Endothelial cell of umbilical vein (primary cell): ENCODE results near the gene FHOD3. TPM values are rescaled to one million over a fixed set of nuclear protein-coding genes. Genes with fewer than 3 reads are reported as not detected.

ENCODE experiments used
- BruUV-seq: library from RNA; stranded (reverse); fragments of 400-500 nt; replicated peaks from 2 replicates; lab custom pipeline; 2021; lab: Mats Ljungman, UMichigan
- CTCF ChIA-PET: fragments of 300-600, 350-600 bp; sonication (Branson Sonifier 250); formaldehyde crosslinking; loops from one replicate; lab custom pipeline; 2021; ENCODE audit warnings: antibody characterized with exemption, inconsistent platforms; lab: Charles Lee
- POLR2A ChIA-PET: fragments of 300-600, 350-600 bp; sonication (Branson Sonifier 250); formaldehyde crosslinking; loops from one replicate; lab custom pipeline; 2021; ENCODE audit warnings: antibody characterized with exemption, inconsistent platforms; lab: Charles Lee
- DNase-seq: peaks from one replicate; pipeline ENCODE4 v3.0.0-alpha.2; 2011; ENCODE audit warnings: low read depth, low spot score
- FAIRE-seq: peaks from 2 replicates; lab custom pipeline; 2011; peaks lifted over from hg19 to GRCh38; lab: Jason Lieb, UNC
- H2AFZ ChIP-seq: 2 replicates; pipeline ENCODE4 v1.6.0; 2012; ENCODE audit warnings: low read depth, low read length, control low read depth, inconsistent platforms
- H3K27ac ChIP-seq: 2 replicates; pipeline ENCODE4 v1.5.1; 2011; ENCODE audit warnings: low read depth, mild to moderate bottlenecking, control low read depth, low read length, moderate library complexity; ENCODE audit not compliant: insufficient read depth
- H3K27me3 ChIP-seq, 2 experiments: 2 replicates each; pipeline versions ENCODE4 v1.6.0 to v1.6.1; 2011; ENCODE audit warnings: low read length in 2 of 2, mixed read lengths in 1 of 2; ENCODE audit not compliant: control insufficient read depth in 2 of 2, insufficient read depth in 2 of 2
- H3K36me3 ChIP-seq, 2 experiments: 2 replicates in 1 of 2; 3 replicates in 1 of 2; pipeline ENCODE4 v1.5.1; 2011; ENCODE audit warnings: low read length in 2 of 2, mild to moderate bottlenecking in 1 of 2, moderate library complexity in 1 of 2; ENCODE audit not compliant: control insufficient read depth in 2 of 2, insufficient read depth in 2 of 2; ENCODE audit errors: extremely low read depth in 1 of 2
- H3K4me1 ChIP-seq: 3 replicates; pipeline ENCODE4 v1.5.1; 2011; ENCODE audit warnings: mild to moderate bottlenecking, low read length; ENCODE audit not compliant: control insufficient read depth, insufficient read depth; ENCODE audit errors: extremely low read depth
- H3K4me2 ChIP-seq: 2 replicates; pipeline ENCODE4 v1.6.1; 2011; ENCODE audit warnings: low read length, control low read depth, mixed read lengths; ENCODE audit not compliant: insufficient read depth
- H3K4me3 ChIP-seq, 3 experiments: fragments of 200-600 bp in 1 of 3; sonication (generic), shearing (Covaris generic) in 1 of 3; replicated peaks in 1 of 3; 2 replicates each; pipeline ENCODE4 v1.5.1; 2011 to 2016; ENCODE audit warnings: control low read depth in 3 of 3, low read length in 3 of 3, mild to moderate bottlenecking in 2 of 3, inconsistent platforms in 1 of 3, low read depth in 1 of 3, moderate library complexity in 1 of 3; ENCODE audit not compliant: insufficient read depth in 1 of 3
- H3K79me2 ChIP-seq: 2 replicates; pipeline ENCODE4 v1.6.0; 2012; ENCODE audit warnings: low read length, inconsistent platforms; ENCODE audit not compliant: control insufficient read depth, insufficient read depth
- H3K9ac ChIP-seq: replicated peaks from 2 replicates; pipeline ENCODE3; 2011; ENCODE audit warnings: low read length, control low read depth; ENCODE audit not compliant: insufficient read depth; ENCODE audit errors: extremely low read depth
- H3K9me1 ChIP-seq: replicated peaks from 3 replicates; pipeline ENCODE4 v1.6.0; 2011; ENCODE audit warnings: mild to moderate bottlenecking, low read length; ENCODE audit not compliant: control insufficient read depth, insufficient read depth; ENCODE audit errors: extremely low read depth
- H3K9me3 ChIP-seq: replicated peaks from 2 replicates; pipeline ENCODE4 v1.5.1; 2012; ENCODE audit warnings: low read length, inconsistent platforms; ENCODE audit not compliant: control insufficient read depth, insufficient read depth
- H4K20me1 ChIP-seq: replicated peaks from 2 replicates; pipeline ENCODE3; 2011; ENCODE audit warnings: mild to moderate bottlenecking, low read length; ENCODE audit not compliant: control insufficient read depth, insufficient read depth; ENCODE audit errors: extremely low read depth
- EZH2 ChIP-seq: IDR thresholded peaks from 2 replicates; pipeline ENCODE4 v1.6.1; 2012; ENCODE audit warnings: borderline replicate concordance, low read depth, mild to moderate bottlenecking, moderate library complexity, low read length, inconsistent platforms; ENCODE audit not compliant: severe bottlenecking
- FOS ChIP-seq: IDR thresholded peaks from 2 replicates; pipeline ENCODE4 v1.6.1; 2011; ENCODE audit warnings: mild to moderate bottlenecking, low read length, moderate library complexity, borderline replicate concordance; ENCODE audit not compliant: insufficient read depth
- GATA2 ChIP-seq: IDR thresholded peaks from 2 replicates; pipeline ENCODE4 v1.7.0; 2011; ENCODE audit warnings: low read depth, mild to moderate bottlenecking, moderate library complexity, mixed read lengths, low read length; ENCODE audit not compliant: insufficient read length, insufficient read depth
- JUN ChIP-seq: IDR thresholded peaks from 2 replicates; pipeline ENCODE4 v1.6.1; 2011; ENCODE audit warnings: borderline replicate concordance, low read depth; ENCODE audit not compliant: insufficient read length, insufficient read depth
- MYC ChIP-seq: IDR thresholded peaks from one replicate; pipeline ENCODE4 v1.6.1; 2011; ENCODE audit warnings: mild to moderate bottlenecking, low read depth, low read length
- POLR2A ChIP-seq: IDR thresholded peaks from 2 replicates; pipeline ENCODE4 v1.6.1; 2012; ENCODE audit warnings: low read depth, mild to moderate bottlenecking, control low read depth, low read length
- POLR2AphosphoS5 ChIP-seq: IDR thresholded peaks from 2 replicates; pipeline ENCODE4 v1.6.1; 2012; ENCODE audit warnings: low read depth, mild to moderate bottlenecking, control low read depth, low read length, moderate library complexity; ENCODE audit not compliant: insufficient read depth
- dilution Hi-C: fragments of 300-500 bp; cut with MboI; formaldehyde crosslinking; loops from one replicate; pipeline ENCODE4 v1.15.0; 2019; ENCODE audit warnings: low sequenced_read_pairs; ENCODE audit not compliant: extremely low pct_ligation_motif_present
- intact Hi-C: fragments of 100-400 bp; cut with micrococcal nuclease; formaldehyde crosslinking; loops from one replicate; pipeline ENCODE4 v1.10.0; 2022
- polyA plus RNA-seq, 4 experiments: library from polyadenylated mRNA; depleted of rRNA in 3 of 4; stranded (reverse) in 3 of 4; unstranded in 1 of 4; fragments of >200 nt; gene quantifications; 2 replicates each; pipeline versions ENCODE4 v1.2.1 to v1.2.3, GENCODE V29; 2011 to 2012; ENCODE audit warnings: missing spikeins in 1 of 4
- total RNA-seq: library from RNA; stranded (reverse); gene quantifications from 2 replicates; pipeline ENCODE4 v1.2.3, GENCODE V29; 2021
- TF ChIP-seq, protein P1 (sequence below): IDR thresholded peaks from 2 replicates; pipeline ENCODE4 v1.6.1; 2011; ENCODE audit not compliant: insufficient read depth, insufficient read length
- TF ChIP-seq, protein P2 (sequence below), 2 donors: IDR thresholded peaks; 1 replicate in 1 of 2; 2 replicates in 1 of 2; pipeline ENCODE4 v1.5.1; 2011; ENCODE audit warnings: low read length in 2 of 2, mild to moderate bottlenecking in 2 of 2, moderate library complexity in 2 of 2, control low read depth in 1 of 2, inconsistent platforms in 1 of 2, low read depth in 1 of 2; ENCODE audit not compliant: insufficient read depth in 1 of 2; ENCODE audit errors: extremely low read depth in 1 of 2

Gene FHOD3
- total and polyA plus RNA-seq, 2 donors (not counting 3 experiments of a cell fraction or from before 2014, with no cell fraction given): 0.06 to 1.5 TPM

GRCh38 chr18:36329684-36330434 lies 32.3 kb downstream of the FHOD3 start:
- no peak overlapping the region for H3K27ac ChIP-seq
- intact Hi-C loops: no loop called here
- H3K27me3 ChIP-seq: peaks cover 0 to 2% of the 10 kb centered on the region in 2 experiments
- no peaks in the 10 kb centered on the region for H3K9me3 ChIP-seq
- H3K9me1 ChIP-seq: no peaks in the 10 kb centered on the region
- H2AFZ ChIP-seq: no peak overlapping the region
- BruUV-seq: no TSS peak
- ChIA-PET CTCF (interaction anchor here (1.2 to 1.7 kb wide), 3 partner anchors 11 to 312 kb away, joined by 3 read pairs; no protein-coding TSS in a partner anchor), POLR2A (no interaction called here)
- no peaks in the 10 kb centered on the region for H3K4me1 ChIP-seq
- H3K36me3 ChIP-seq: no peaks in the 10 kb centered on the region
- no peaks in the 10 kb centered on the region for H3K79me2 ChIP-seq
- dilution Hi-C loops: no loop called here
- H3K4me3 ChIP-seq: no peak overlapping the region
- no peak overlapping the region for H3K4me2 ChIP-seq
- FAIRE-seq (no peak), DNase-seq (no peak)
- TF ChIP-seq EZH2 (no peak), FOS (no peak), GATA2 (no peak), MYC (no peak), POLR2AphosphoS5 (no peak), JUN (no peak), POLR2A (no peak)
- TF ChIP-seq, protein P1, sequence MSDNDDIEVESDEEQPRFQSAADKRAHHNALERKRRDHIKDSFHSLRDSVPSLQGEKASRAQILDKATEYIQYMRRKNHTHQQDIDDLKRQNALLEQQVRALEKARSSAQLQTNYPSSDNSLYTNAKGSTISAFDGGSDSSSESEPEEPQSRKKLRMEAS: no peak
- TF ChIP-seq, protein P2, sequence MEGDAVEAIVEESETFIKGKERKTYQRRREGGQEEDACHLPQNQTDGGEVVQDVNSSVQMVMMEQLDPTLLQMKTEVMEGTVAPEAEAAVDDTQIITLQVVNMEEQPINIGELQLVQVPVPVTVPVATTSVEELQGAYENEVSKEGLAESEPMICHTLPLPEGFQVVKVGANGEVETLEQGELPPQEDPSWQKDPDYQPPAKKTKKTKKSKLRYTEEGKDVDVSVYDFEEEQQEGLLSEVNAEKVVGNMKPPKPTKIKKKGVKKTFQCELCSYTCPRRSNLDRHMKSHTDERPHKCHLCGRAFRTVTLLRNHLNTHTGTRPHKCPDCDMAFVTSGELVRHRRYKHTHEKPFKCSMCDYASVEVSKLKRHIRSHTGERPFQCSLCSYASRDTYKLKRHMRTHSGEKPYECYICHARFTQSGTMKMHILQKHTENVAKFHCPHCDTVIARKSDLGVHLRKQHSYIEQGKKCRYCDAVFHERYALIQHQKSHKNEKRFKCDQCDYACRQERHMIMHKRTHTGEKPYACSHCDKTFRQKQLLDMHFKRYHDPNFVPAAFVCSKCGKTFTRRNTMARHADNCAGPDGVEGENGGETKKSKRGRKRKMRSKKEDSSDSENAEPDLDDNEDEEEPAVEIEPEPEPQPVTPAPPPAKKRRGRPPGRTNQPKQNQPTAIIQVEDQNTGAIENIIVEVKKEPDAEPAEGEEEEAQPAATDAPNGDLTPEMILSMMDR (IDR thresholded peaks at IDR 0.05; ENCODE audit: extremely low read depth in 1 of 2, insufficient read depth in 1 of 2, low read depth in 1 of 2, low read length in 2 of 2): no peak
- no peaks in the 10 kb centered on the region for H4K20me1 ChIP-seq
- H3K9ac ChIP-seq: no peak overlapping the region
